Choroid plexus epithelial cell (primary cell): Measurements from ENCODE around the gene CNIH3.

ENCODE experiments used
- DNase-seq: peaks from one replicate; pipeline ENCODE4 v3.0.0-alpha.2; 2010; ENCODE audit warnings: low read depth
- H3K4me3 ChIP-seq: 2 replicates; pipeline ENCODE4 v1.5.1; 2011; ENCODE audit warnings: low read depth, mild to moderate bottlenecking, control low read depth, low read length, moderate library complexity
- TF ChIP-seq, protein P1 (sequence below): conservative IDR thresholded peaks from 2 replicates; pipeline ENCODE4 v1.5.1; 2011; ENCODE audit warnings: low read depth, mild to moderate bottlenecking, control low read depth, inconsistent platforms, low read length, moderate library complexity

CNIH3 gene

DNA sequence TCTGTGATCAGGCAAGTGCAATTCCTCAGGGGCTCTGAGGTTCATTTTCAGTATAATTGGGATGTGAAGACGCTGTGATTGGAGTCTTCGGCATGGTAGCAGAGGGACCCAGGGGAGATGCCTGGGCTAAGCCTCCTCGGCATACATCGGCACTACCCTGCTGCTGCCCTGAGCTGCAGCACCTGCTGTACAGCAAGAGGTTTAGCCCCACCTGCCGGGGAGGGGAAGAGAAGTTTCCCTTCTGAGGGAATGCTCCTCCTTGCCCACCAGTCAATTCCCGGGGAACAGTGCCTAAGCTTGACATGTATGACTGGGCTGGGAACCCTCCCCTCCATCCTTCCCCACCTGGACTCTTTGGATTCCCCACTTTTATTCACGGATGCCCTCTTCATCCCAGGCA, 24.9 kb downstream of the CNIH3 start:
- TF ChIP-seq, protein P1, sequence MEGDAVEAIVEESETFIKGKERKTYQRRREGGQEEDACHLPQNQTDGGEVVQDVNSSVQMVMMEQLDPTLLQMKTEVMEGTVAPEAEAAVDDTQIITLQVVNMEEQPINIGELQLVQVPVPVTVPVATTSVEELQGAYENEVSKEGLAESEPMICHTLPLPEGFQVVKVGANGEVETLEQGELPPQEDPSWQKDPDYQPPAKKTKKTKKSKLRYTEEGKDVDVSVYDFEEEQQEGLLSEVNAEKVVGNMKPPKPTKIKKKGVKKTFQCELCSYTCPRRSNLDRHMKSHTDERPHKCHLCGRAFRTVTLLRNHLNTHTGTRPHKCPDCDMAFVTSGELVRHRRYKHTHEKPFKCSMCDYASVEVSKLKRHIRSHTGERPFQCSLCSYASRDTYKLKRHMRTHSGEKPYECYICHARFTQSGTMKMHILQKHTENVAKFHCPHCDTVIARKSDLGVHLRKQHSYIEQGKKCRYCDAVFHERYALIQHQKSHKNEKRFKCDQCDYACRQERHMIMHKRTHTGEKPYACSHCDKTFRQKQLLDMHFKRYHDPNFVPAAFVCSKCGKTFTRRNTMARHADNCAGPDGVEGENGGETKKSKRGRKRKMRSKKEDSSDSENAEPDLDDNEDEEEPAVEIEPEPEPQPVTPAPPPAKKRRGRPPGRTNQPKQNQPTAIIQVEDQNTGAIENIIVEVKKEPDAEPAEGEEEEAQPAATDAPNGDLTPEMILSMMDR, result peak; percentile 41
- no peak for DNase-seq

DNA sequence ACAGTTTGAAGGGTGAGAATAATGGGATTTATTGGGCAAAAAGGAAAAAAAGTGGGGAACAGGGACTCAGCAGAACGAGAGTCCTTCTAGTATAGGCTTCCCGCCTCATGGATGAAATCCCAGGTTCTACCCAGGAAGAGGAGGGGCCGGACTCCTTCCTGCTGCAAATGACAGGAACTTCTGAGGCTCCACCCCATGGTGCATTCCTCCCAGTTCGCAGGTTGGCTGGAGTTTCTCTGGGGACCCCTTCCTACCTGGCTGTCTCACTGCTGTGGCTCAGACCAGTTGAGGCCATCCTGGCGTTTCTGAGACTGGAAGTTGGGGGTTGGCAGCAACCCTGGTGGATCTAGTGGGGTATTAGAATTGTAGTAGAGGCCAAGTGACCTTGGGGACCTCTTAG, 27.5 kb downstream of the CNIH3 start:
- no peak overlapping the region for H3K4me3 ChIP-seq
- DNase-seq, result no peak
- TF ChIP-seq, protein P1, result no peak

More for the DNA sequence above, 24.9 kb downstream of the CNIH3 start:
- H3K4me3 ChIP-seq, result no peak overlapping the region

DNA sequence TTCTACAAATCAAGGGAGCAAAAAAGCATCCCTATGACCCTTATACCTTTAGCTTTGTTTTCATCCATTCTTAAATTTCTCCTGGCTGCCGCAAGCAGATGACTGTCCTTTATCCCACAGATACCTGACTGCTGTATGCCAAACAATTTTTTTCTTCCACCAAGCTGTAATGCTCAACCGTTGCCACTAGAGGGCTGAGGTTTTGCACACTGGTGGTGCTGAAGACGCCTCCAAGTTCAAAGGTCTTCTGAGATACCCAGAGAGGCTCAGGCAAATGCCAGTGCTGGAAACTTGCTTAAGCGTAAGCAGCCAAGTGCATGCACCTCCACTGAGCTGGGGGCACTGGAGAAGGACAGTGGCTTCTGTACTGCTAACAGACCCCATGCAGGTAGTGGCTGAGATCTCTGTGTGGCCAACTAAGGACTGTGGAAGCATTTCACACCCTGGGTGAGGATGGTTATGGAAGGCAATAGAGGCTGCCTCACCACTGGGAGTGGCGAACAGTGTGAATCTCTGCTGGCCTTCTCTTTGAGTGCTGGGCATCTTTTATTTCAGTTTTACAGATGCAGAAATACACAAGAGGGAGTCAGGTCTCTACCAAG, 28.5 kb downstream of the CNIH3 start:
- no peak overlapping the region for H3K4me3 ChIP-seq
- TF ChIP-seq, protein P1, result peak; percentile 94
- DNase-seq, result peak; percentile 68

DNA sequence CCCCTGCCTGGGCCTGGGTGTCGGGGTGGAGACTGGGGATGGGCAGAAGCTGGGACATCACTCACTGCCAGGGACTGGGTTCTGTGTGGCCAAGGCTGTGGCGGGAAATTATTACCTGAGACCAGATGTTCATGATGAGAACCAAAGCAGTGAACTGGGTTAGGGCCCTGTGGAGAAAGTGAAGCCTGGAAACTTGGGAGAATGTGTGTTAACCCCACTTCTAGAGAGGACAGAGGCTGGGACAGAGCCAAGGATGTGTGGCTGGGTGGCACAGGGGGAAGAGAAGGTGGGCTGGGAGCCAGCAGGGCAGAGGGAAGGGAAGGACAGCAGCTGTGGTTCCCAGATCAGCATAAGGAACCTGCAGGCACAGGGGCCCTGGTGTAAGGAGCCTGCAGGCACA, 31.3 kb downstream of the CNIH3 start:
- H3K4me3 ChIP-seq, result no peak overlapping the region
- no peak for DNase-seq
- TF ChIP-seq, protein P1, result no peak

DNA sequence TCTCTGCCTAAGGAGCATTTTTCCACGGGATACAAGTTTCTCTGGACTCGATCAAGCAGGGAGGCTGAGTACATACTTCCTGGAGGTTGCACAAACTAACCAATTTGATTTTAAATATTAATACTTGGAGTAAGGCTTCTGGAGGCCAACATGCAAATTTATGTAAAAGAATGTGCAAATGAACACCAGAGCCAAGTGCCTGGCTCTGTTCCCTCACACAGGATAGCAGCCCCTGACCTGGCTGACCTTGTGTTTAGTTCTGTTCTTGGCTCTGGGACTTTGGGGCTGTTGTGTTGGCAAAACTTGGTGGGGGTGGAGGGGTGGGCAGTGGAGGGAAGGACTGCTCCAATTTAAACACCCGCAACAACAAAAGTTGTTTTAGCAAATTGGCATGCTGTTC, 34.2 kb downstream of the CNIH3 start:
- no peak for DNase-seq
- TF ChIP-seq, protein P1, result no peak

DNA sequence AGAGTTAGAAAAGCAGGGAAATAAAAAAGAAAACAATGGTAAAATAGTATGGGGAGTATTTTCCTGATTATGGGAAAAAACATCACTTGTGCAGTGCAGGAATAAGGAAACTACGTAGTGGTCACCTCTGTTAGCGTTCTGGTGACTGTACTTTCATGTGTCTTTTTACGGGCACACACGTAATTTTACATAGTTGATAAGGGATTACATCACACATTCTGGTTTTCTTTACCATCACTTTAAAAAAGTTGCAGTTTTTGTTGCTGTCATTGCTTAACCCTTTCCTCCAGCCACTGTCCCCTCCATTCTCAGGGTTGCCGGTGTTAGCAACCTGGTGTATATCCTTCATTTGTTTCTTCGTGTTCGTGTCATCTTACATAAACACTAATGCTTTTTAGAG, 35.1 kb downstream of the CNIH3 start:
- H3K4me3 ChIP-seq, result no peak overlapping the region
- no peak for DNase-seq
- TF ChIP-seq, protein P1, result no peak

More for the DNA sequence above, 34.2 kb downstream of the CNIH3 start:
- no peak overlapping the region for H3K4me3 ChIP-seq

DNA sequence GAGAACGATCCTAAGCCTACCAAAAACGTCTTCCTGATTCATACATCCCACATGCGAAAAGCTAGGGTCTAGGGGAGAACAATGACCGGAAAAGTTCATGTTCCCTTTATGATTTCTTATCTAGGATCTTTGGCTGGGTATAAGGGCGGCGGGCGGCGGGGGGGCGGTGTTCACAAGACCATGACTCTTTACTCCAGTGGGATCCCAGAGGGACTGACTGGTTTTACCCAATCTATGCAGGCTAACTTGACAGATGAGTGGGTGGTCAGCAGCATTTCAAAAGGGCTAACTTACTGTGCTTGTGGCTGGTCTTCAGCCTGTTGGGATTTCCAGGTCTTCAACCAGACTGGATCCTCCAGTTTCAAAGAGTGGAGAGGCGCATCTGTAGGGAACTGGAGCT, 40.3 kb downstream of the CNIH3 start:
- DNase-seq, result no peak
- no peak overlapping the region for H3K4me3 ChIP-seq
- TF ChIP-seq, protein P1, result no peak
